GM18870 (cell line): ENCODE measurements around the gene CCDC122.

ENCODE experiments used
- ATAC-seq: cut with Tn5 transposase; IDR thresholded peaks from one replicate; pipeline ENCODE4 v1.9.1; 2021; ENCODE audit warnings: moderate library complexity; ENCODE audit not compliant: unreplicated experiment

Gene CCDC122

GRCh38 chr13:43878892-43879754, at the start of gene CCDC122:
Gene CCDC122 (minus strand): TSS chr13:43879740. CDS start chr13:43869376, 10,364 bp downstream.
- no peak for ATAC-seq

DNA sequence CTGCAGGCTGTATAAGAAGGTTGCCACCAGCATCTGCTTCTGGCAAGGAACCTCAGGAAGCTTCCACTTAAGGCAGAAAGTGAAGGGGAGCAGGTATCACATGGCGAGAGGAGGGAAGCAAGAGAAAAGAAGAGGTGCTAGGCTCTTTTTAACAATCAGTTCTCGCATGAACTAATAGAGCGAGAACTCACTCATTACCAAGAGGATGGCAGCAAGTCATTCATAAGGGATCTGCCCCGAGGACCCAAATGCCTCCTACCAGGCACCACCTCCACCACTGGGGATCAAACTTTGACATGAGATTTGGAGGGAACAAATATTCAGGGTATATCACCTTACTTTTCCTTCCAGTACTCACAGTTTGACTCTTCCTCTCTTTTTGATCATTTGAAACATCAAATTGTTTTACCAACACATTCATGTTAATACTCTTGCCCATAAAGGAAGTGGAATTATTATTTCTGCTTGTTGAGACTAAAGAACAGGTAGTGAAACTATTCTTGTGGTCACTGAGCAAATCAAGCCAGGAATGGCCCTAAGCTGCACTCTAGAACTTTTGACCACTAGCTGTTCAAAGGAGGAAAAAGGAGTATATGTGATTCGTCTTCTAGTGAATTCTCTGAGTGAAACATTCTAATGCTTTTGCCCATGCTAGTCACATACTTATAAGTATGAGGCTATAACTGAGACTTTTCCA, 45.2 kb upstream of the CCDC122 start:
- peak; percentile 94 for ATAC-seq

GRCh38 chr13:43920965-43921674, 41.6 kb upstream of the CCDC122 start:
- no peak for ATAC-seq

DNA sequence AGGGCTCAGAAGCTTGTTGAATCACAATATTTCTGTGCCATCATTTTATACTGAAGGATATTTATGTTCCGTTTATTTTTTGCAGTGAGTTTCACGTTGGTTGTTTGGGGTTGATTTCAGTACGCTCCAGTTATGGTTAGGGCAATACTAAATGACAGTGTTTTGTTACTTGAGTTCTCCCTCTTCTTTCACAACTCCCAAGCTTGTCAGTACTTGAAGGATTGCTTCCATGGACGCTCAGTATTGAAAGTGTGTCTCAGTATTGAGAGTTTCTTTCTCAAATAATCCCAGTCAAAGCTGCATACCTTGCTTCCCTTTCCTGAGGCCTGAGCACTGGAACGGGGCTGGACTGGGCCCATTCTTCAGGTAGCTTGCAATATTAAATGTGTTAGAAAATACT, 39.1 kb upstream of the CCDC122 start:
- no peak for ATAC-seq

DNA sequence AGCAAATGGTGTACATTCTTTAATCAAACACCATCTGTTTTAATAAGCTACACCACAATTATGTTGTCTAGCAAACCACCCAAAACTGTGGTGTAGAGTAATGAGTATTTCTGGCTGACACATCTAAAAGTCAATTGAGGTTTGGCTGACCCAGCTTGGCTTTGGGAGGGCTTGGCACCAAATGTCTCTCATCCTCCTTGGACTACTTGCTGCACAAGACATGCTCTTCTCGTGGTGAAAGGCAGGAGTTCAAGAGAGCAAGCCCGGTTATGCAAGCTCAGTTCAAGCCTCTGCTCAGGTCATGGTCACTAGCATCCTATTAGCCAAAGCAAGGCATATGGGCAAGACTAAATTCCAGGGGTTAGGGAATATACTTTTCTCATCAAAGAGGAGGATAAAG, 37.3 kb upstream of the CCDC122 start:
- ATAC-seq, result no peak

- ATAC-seq, result no peak
Measured at GRCh38 chr13:43915451-43915850, 35.9 kb upstream of the CCDC122 start.

DNA sequence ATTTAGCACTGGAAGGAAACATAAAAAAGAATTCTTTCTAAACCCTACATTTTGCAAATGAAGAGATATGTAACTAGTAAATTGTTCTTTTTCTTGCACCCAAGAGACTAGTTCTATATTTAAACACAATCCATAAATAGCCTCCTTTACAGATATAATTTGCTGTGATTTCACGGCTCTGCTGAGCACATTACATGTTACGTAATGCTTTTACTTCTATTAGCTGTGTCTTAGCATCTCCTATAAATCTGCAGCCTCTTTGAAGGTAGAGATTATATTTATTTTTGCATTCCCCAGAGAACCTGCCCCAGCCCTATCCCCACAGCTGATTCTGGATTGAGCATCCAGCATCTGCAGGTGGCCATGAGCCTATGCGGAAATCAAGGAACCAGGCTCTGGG, 32.3 kb upstream of the CCDC122 start:
- ATAC-seq, result no peak

DNA sequence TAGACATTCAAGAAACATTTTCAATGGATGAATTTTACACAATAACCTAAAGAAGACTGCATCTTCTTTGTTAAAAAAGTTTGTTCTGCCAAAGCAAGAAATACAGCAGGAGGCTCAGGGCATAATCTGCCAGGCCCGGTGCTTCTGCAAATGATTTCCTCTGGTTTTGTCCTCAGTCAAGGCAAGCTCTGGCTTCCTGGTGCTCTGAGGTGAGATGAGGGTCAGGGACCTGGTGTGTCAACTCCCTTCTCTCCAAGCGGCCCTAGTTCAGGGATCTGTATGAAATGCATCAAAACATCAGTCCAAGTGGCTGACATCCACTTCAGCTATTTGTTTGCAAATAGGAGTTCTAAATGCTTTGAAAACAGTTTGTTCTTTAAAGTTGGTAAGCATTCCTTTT, 31.7 kb upstream of the CCDC122 start:
- no peak for ATAC-seq

DNA sequence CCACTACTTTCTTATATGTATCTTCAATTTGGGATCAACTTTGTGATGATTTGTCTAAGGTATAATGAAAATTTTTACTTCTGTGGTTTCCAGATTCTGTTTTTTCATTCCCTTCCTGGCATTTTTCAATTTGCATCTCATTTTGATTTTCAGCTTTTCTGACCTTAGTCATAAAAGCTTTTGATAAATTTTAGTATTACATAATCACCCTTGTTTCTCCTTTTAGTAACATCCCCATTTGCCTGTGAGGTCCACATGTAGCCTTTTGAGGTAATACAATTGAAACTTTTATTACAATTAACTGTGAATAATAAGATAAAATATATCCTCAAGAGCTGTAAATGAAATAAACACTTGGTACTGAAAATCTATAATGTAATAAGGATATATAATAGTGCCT, 31.3 kb upstream of the CCDC122 start:
- no peak for ATAC-seq

- ATAC-seq, result no peak
Measured at GRCh38 chr13:43908156-43909126, 28.9 kb upstream of the CCDC122 start.

DNA sequence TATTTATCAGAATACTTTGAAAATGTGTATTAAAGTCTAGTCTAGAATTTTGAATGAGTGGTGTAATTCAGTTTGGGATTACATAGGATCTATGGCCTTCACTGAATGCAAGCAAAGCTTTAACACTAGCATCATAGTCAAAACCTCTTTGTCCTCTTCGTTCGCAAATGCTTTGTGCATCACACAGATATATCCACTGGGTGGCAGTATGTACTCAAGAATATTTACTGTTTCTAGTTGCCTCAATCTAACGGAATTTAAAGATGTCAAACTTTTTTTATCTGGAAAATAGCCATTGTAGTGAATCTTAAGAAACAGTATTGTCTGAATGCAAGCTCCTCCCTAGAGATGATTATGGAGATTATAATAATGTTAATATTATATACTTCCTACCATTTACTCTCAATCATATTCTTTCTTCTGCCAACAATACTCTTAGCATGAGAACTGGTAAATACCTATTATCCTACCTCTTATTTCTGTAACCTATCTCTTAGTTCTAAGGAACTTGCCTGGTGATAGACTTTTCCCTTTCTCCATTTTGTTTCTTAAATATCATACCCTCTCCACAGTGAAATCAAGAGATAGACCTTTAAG, 26.0 kb upstream of the CCDC122 start:
- no peak for ATAC-seq

DNA sequence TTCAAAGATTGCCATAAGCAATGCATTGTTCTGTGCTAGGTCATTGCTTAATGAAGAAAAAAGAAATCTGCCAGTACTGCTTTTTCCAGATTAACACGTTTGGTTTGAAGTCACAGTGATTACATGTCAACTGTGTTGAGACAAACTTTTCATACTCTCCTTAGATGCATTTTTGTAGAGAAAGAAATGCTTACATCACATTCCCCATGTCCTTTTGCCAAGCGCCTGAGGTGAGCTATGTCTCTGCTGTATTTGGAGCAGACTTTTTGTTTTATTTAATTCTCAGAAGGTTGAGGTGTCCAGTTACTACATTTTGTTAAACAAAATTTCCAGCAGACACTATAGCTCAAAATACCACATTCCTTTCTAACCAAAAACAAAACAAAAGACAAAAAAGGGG, 16.4 kb upstream of the CCDC122 start:
- ATAC-seq, result no peak

GRCh38 chr13:43894438-43894837, 14.9 kb upstream of the CCDC122 start:
- ATAC-seq, result no peak

GRCh38 chr13:43884222-43884621, 4.7 kb upstream of the CCDC122 start:
- ATAC-seq, result no peak

- no peak for ATAC-seq
Measured at GRCh38 chr13:43883631-43884030, 4.1 kb upstream of the CCDC122 start.

- ATAC-seq, result no peak
Measured at GRCh38 chr13:43881580-43881979, 2.0 kb upstream of the CCDC122 start.

GRCh38 chr13:43880926-43881325, 1.4 kb upstream of the CCDC122 start:
- ATAC-seq, result no peak

DNA sequence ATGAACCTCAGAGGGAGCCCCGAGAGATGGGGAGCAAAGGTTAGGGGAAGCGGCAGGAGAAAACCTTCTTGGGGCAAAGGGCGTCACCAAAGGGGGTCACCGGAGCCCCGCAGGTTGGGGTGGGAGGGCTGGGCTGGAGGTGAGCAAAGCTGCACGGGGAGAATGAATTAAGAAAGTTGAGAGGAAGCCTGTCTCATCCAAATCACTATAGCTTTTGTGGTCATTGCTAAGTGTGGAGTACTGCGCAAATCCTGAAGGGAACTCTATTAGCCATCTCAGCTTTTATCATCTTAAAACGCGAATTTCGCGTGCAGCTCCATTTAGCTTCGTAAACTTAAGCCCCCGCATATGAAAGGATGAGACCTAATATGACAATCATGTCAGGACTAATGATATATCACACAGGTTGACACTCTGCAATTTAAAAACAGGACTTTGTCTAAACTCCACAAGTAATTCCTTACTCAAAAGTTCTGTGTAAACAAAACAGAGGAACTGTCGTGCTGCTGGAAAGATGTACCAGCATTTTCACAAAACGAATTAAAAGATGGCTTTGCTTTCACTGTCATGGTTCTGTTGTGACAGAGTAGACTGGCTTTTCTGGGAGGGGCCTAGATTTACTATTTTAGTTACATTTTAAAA, 795 bp upstream of the CCDC122 start:
- ATAC-seq, result no peak

DNA sequence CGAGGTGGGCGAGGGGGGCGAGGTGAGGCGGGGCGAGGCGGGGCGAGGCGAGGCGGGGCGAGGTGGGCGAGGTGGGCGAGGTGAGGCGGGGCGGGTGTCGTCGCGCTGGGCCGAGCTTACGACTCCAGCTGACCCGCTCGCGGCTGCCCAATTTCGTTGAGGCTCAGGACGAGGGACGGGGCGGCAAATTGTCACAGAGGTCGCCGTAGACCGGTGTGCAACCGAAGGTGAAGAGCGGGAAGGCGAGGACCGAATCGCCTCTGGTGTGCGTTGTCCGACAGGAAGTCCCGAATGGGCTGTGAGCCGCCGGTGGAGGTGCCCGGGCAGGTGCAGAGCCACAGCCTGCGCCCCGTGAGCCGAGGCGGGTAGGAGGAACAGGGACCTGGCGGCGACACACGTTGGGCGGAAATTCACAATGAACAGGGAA, 228 bp upstream of the CCDC122 start, which contains the start of gene LACC1:
TSS of gene LACC1 (plus strand) at position 150 of the 427 bp plus-strand sequence. CDS start 1,082 bp downstream, outside the sequence.
- ATAC-seq, result no peak
